Mucosa of stomach (tissue), 1 donor: ENCODE measurements around the gene CAND2.

Experiments
- H3K27me3 ChIP-seq: one replicate; pipeline ENCODE4 v1.7.0; 2013; ENCODE audit warnings: mild to moderate bottlenecking, low read length; ENCODE audit not compliant: control insufficient read depth, insufficient read depth
- H3K36me3 ChIP-seq: one replicate; pipeline ENCODE4 v1.7.0; 2013; ENCODE audit warnings: low read length; ENCODE audit not compliant: control insufficient read depth, insufficient read depth
- H3K4me1 ChIP-seq: one replicate; pipeline ENCODE4 v1.7.0; 2013; ENCODE audit warnings: mild to moderate bottlenecking, low read length; ENCODE audit not compliant: control insufficient read depth, insufficient read depth
- H3K4me3 ChIP-seq: one replicate; pipeline ENCODE4 v1.7.0; 2013; ENCODE audit warnings: low read length
- H3K9ac ChIP-seq: one replicate; pipeline ENCODE4 v1.7.0; 2013; ENCODE audit warnings: mild to moderate bottlenecking, low read length, moderate library complexity
- H3K9me3 ChIP-seq: one replicate; pipeline ENCODE4 v1.7.0; 2013; ENCODE audit warnings: mild to moderate bottlenecking, low read length, moderate library complexity; ENCODE audit not compliant: control insufficient read depth
- donor health status: Pancreatic carcinoma.

Gene CAND2

DNA sequence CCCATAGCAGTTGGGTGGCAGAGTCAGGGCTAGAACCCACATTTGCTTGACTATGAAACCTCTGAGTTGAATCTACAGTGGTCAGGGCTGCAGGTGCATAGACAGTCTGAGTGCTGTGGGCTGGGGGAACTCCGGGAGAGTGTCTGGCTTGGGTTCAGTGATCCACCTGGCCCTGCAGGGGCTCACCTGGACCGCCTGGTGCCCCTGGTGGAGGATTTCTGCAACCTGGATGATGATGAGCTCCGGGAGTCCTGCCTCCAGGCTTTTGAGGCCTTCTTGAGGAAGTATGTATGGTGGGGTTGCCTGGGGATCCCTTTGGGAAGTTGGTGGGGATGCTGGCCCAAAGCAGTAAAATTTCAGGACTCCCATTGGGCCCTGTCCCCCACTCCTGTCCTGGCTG lies 16.3 kb downstream of the CAND2 start:
- Histone ChIP-seq H3K27me3 (no peaks in the 10 kb centered on the region), H3K4me3 (no peak overlapping the region), H3K36me3 (no peaks in the 10 kb centered on the region), H3K4me1 (peaks cover 15% of the 10 kb centered on the region), H3K9ac (no peak overlapping the region), H3K9me3 (no peaks in the 10 kb centered on the region)

DNA sequence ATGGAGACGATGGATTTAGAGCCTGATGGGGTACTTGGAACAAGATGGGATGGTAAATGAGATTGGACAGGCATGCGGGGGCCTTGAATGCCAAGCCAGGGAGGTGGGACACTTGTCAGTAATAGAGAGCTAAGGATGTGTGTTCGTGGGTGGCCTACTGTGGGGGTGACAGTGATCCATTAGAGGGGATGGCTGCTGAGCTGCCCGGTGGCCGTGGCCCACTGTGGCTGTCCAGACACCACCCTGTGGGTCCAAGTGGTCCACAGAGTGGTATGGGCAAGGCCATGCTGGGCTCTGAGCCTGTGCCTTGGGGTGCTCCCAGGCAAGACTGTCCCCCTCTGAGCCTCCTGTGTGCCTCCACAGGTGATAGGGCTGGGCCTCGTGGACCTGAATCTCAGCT lies 17.5 kb downstream of the CAND2 start:
- Histone ChIP-seq H3K36me3 (no peaks in the 10 kb centered on the region), H3K27me3 (no peaks in the 10 kb centered on the region), H3K9ac (no peak overlapping the region), H3K9me3 (no peaks in the 10 kb centered on the region), H3K4me3 (no peak overlapping the region), H3K4me1 (peaks cover 15% of the 10 kb centered on the region)

DNA sequence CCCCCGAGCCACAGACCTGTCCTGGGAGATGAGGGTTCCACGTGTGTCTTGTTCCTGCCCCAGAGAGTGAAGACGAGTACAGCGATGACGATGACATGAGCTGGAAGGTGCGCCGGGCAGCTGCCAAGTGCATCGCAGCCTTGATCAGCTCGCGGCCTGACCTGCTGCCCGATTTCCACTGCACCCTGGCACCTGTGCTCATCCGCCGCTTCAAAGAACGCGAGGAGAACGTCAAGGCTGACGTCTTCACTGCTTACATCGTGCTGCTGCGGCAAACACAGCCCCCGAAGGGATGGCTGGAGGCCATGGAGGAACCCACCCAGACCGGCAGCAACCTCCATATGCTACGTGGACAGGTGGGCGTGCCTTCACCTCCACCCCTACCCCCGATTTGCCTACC lies 18.6 kb downstream of the CAND2 start:
- H3K36me3 ChIP-seq = no peaks in the 10 kb centered on the region
- no peaks in the 10 kb centered on the region for H3K27me3 ChIP-seq
- no peak overlapping the region for H3K4me3 ChIP-seq
- no peaks in the 10 kb centered on the region for H3K9me3 ChIP-seq
- H3K9ac ChIP-seq = no peak overlapping the region
- peaks cover 8% of the 10 kb centered on the region for H3K4me1 ChIP-seq

DNA sequence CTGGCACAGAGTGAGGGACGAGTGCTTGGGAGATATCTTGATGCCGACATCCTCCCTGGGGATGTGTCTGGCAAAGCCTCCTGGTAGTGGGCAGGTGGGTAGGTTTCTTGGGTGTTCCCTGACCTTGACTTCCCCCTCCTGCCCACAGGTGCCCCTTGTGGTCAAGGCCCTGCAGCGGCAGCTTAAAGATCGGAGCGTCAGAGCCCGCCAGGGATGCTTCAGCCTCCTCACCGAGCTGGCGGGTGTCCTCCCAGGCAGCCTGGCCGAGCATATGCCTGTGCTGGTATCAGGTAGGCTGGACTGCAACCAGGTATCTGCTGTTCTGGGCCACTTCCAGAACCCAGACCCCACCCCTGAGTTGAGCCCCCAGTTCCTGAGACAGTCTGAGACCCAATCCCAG lies 19.2 kb downstream of the CAND2 start:
- Histone ChIP-seq H3K4me3 (no peak overlapping the region), H3K36me3 (no peaks in the 10 kb centered on the region), H3K9me3 (no peaks in the 10 kb centered on the region), H3K9ac (no peak overlapping the region), H3K27me3 (no peaks in the 10 kb centered on the region), H3K4me1 (peaks cover 5% of the 10 kb centered on the region)

DNA sequence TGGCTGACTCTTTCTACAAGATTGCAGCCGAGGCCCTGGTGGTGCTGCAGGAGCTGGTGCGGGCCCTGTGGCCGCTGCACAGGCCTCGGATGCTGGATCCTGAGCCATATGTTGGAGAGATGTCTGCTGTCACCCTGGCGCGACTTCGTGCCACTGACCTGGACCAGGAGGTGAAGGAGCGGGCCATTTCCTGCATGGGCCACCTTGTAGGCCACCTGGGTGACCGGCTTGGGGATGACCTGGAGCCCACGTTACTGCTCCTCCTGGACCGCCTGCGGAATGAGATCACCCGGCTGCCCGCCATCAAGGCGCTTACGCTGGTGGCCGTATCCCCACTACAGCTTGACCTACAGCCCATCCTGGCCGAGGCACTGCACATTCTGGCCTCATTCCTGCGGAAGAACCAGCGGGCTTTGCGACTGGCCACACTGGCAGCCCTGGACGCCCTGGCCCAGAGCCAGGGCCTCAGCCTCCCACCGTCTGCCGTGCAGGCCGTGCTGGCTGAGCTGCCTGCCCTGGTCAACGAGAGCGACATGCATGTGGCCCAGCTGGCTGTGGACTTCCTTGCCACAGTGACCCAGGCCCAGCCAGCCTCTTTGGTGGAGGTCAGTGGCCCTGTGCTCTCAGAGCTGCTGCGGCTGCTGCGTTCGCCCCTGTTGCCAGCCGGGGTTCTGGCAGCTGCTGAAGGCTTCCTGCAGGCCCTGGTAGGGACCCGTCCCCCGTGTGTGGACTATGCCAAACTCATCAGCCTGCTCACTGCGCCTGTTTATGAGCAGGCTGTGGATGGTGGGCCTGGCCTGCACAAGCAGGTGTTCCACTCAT lies 20.3 kb downstream of the CAND2 start:
- no peak overlapping the region for H3K4me3 ChIP-seq
- no peak overlapping the region for H3K9ac ChIP-seq
- H3K4me1 ChIP-seq = no peaks in the 10 kb centered on the region
- H3K27me3 ChIP-seq = no peaks in the 10 kb centered on the region
- no peaks in the 10 kb centered on the region for H3K9me3 ChIP-seq
- H3K36me3 ChIP-seq = no peaks in the 10 kb centered on the region

DNA sequence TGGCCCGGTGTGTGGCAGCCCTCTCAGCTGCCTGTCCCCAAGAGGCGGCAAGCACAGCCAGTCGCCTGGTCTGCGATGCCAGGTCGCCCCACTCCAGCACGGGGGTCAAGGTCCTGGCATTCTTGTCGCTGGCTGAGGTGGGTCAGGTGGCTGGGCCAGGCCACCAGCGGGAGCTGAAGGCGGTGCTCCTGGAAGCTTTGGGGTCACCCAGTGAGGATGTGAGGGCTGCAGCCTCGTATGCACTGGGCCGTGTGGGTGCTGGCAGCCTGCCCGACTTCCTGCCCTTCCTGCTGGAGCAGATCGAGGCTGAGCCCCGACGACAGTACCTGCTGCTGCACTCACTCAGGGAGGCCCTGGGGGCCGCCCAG lies 20.8 kb downstream of the CAND2 start:
- Histone ChIP-seq H3K4me3 (no peak overlapping the region), H3K27me3 (no peaks in the 10 kb centered on the region), H3K9me3 (no peaks in the 10 kb centered on the region), H3K4me1 (no peaks in the 10 kb centered on the region), H3K36me3 (no peaks in the 10 kb centered on the region), H3K9ac (no peak overlapping the region)

DNA sequence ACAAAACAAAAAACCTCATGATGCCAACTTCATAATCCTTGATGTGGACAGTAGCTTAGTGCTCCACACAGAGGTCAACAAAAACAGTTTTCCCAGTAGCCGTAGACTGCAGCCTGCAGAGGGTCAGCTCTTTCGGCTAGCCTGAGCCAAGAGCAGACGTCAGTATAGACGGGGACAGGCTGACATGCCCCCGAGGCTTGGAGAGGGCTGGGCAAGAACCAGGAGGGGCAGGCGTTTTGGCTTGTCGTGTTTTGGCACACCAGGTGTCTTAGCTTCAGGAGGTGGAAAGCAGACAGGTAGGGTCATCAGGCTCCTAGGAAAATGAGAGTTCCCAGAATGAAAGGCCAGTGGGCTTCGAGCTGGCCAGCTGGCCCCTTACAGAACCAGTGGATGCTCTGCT lies 21.8 kb downstream of the CAND2 start:
- Histone ChIP-seq H3K36me3 (no peaks in the 10 kb centered on the region), H3K4me3 (no peak overlapping the region), H3K9ac (no peak overlapping the region), H3K27me3 (no peaks in the 10 kb centered on the region), H3K9me3 (no peaks in the 10 kb centered on the region), H3K4me1 (no peaks in the 10 kb centered on the region)

DNA sequence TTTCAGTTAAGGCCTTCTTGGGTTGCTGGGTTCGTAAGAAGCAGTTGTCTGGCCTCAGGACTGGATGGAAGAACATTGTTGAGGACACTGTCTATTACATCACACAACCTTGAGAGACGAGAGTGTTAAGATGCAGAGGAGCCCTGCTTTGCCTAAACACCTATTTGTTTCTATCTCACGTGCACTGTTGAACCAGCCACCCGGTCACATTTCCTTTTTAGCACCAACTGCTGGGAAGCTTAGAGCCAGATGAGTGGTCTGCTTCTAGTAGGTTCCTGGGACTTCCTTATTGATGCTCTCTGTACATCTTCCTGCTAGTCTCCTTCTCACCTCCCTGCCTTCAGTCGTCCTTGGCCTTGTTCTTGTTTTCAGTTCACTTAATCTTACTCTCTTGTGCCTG lies 22.3 kb downstream of the CAND2 start:
- no peaks in the 10 kb centered on the region for H3K9me3 ChIP-seq
- no peak overlapping the region for H3K9ac ChIP-seq
- H3K4me1 ChIP-seq = no peaks in the 10 kb centered on the region
- H3K4me3 ChIP-seq = no peak overlapping the region
- H3K27me3 ChIP-seq = no peaks in the 10 kb centered on the region
- H3K36me3 ChIP-seq = no peaks in the 10 kb centered on the region

DNA sequence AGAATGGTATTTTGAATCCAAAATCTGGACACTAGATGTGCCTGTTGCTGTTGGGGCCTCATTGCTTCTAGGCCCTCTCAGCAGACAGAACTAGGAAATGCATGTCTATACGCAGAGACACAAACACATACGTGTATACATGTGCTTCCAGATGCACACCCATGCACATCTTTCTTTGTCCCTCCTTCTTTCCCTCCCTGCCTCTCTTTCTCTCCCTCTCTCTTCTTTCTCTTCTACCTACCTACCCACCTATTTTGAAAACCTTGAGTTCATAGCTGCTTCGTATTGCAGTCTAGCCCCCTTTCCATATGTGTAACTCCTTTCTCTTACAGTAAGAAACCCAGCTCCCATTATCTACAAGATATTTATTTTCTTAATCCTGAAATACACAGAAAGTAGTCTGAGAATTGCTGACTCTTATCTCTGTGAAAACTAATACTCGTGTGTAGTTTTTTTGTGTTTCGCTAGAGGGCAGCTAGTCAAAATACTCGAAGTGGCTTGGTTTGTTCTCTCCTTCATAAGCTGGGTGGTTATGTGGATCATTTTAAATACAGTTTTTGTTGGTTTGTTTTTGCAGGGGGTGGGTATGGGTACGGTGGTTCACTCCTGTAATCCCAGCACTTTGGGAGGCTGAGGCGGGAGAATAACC lies 26.4 kb downstream of the CAND2 start:
- Histone ChIP-seq H3K36me3 (no peaks in the 10 kb centered on the region), H3K9me3 (no peaks in the 10 kb centered on the region), H3K9ac (no peak overlapping the region), H3K27me3 (no peaks in the 10 kb centered on the region), H3K4me1 (no peaks in the 10 kb centered on the region), H3K4me3 (no peak overlapping the region)

DNA sequence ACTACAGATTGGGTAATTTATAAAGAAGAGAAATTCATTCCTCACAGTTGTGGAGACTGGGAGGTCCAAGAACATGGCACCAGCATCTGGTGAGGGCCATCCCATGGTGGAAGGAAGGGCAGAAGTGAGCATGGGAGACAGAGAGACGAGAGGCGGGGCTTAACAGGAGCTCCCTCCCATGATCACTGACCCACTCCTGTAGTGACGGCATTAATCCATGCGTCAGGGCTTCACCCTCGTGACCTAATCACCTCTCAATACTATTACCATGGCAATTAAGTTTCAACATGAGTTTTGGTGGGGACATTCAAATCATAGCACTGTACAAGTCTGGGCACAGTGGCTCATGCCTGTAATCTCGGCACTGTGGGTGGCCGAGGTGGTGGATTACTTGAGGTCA lies 27.8 kb downstream of the CAND2 start:
- Histone ChIP-seq H3K27me3 (no peaks in the 10 kb centered on the region), H3K9ac (no peak overlapping the region), H3K36me3 (no peaks in the 10 kb centered on the region), H3K4me3 (no peak overlapping the region), H3K9me3 (no peaks in the 10 kb centered on the region), H3K4me1 (no peaks in the 10 kb centered on the region)

DNA sequence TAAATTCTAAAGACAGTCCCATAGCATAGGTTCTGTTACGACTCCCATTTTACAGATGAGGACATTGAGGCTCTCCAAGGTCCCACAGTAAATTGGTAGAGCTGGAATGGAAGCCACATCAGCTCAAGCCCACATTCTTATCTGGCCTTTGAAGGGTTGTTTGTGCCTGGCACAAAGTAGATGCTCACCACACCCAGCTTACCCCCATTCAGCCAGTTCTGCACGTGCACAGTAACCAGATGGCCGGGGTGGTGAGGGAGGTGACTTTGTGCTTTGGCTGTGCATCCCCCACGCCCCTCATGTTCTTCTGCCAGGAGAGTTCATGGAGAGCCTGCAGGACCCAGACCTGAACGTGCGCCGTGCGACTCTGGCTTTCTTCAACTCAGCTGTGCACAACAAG lies 28.7 kb downstream of the CAND2 start:
- Histone ChIP-seq H3K9me3 (no peaks in the 10 kb centered on the region), H3K4me3 (no peak overlapping the region), H3K9ac (no peak overlapping the region), H3K4me1 (no peaks in the 10 kb centered on the region), H3K36me3 (no peaks in the 10 kb centered on the region), H3K27me3 (no peaks in the 10 kb centered on the region)

DNA sequence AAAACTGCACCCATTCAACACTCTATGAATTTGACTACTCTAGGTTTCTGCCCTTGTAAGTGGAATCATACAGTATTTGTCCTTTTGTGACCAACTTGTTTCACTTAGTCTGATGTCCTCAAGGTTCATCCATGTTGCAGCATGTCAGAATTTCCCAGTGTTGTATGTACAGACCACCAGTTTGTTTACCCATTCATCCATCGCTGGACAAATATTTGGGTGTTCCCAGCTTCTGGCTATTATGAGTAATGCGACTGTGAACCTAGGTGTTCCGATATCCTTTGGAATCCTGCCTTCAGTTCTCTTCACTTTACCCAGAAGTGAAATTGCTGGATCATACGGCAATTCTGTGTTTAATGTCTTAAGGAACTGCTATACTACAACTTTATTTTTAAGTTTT lies 32.3 kb downstream of the CAND2 start:
- Histone ChIP-seq H3K27me3 (no peaks in the 10 kb centered on the region), H3K36me3 (no peaks in the 10 kb centered on the region), H3K4me3 (no peak overlapping the region), H3K9me3 (no peaks in the 10 kb centered on the region), H3K4me1 (no peaks in the 10 kb centered on the region), H3K9ac (no peak overlapping the region)
